HEK293 (cell line): ENCODE data around the gene LAMA2.

Source experiments
- KLF16 ChIP-seq: fragments of 450-650 bp; formaldehyde crosslinking; IDR thresholded peaks from 2 replicates; pipeline ENCODE4 v1.5.1; 2017; ENCODE audit warnings: missing biosample characterization, missing genetic modification characterization
- ZNF121 ChIP-seq: fragments of 450-650 bp; formaldehyde crosslinking; IDR thresholded peaks from 2 replicates; pipeline ENCODE4 v1.5.1; 2016; ENCODE audit warnings: missing biosample characterization, missing genetic modification characterization
- ZNF274 ChIP-seq, 2 experiments: fragments of 200-500 bp in 1 of 2; fragments of 450-650 bp in 1 of 2; sonication (Bioruptor generic) in 1 of 2; formaldehyde crosslinking in 1 of 2; IDR thresholded peaks; 2 replicates each; pipeline versions ENCODE4 v1.5.1 to v1.6.1; 2014 to 2016; ENCODE audit warnings: borderline replicate concordance in 1 of 2, inconsistent platforms in 1 of 2, low read length in 1 of 2, missing biosample characterization in 1 of 2, missing genetic modification characterization in 1 of 2

- TF ChIP-seq ZNF274 (IDR thresholded peaks at IDR 0.05; ENCODE audit: low read length) (no peak), ZNF274 (tag by site-specific recombination; IDR thresholded peaks at IDR 0.05; ENCODE audit: borderline replicate concordance) (no peak), ZNF121 (tag by site-specific recombination) (no peak), KLF16 (tag by site-specific recombination) (no peak)
Observed at GRCh38 chr6:129446272-129447197, 563.6 kb downstream of the LAMA2 start.
